Limb (tissue), 2 donors: ENCODE measurements around the gene PDE4D.
"Not testable (repeated sequence)": the region's sequence is repeated elsewhere in the genome, so short reads cannot be mapped to it uniquely, and the experiment has no call there.

Source experiments
- DNase-seq, 2 donors: peaks; one replicate each; pipeline ENCODE4 v3.0.0-alpha.2; 2016; ENCODE audit errors: extremely low spot score in 2 of 2

PDE4D gene

GRCh38 chr5:59584858-59585846 lies 308.4 kb downstream of the PDE4D start:
- DNase-seq, result no peak

- no peak for DNase-seq
Measured at GRCh38 chr5:59583810-59584562, 309.5 kb downstream of the PDE4D start.

- no peak for DNase-seq
Measured at GRCh38 chr5:59583151-59583809, 310.2 kb downstream of the PDE4D start.

GRCh38 chr5:59582746-59583145 lies 310.8 kb downstream of the PDE4D start:
- no peak for DNase-seq

GRCh38 chr5:59579824-59580167 lies 313.7 kb downstream of the PDE4D start:
- no peak for DNase-seq

- DNase-seq, result no peak
Measured at GRCh38 chr5:59579101-59579823, 314.3 kb downstream of the PDE4D start.

GRCh38 chr5:59577485-59577884 lies 316.0 kb downstream of the PDE4D start:
- no peak for DNase-seq

- no peak for DNase-seq
Measured at GRCh38 chr5:59575648-59576445, 317.7 kb downstream of the PDE4D start.

GRCh38 chr5:59573509-59573908 lies 320.0 kb downstream of the PDE4D start:
- not testable (repeated sequence) for DNase-seq

GRCh38 chr5:59571067-59571466 lies 322.5 kb downstream of the PDE4D start:
- DNase-seq, result no peak

- no peak for DNase-seq
Measured at GRCh38 chr5:59569608-59570334, 323.8 kb downstream of the PDE4D start.

- DNase-seq, result no peak
Measured at GRCh38 chr5:59569158-59569557, 324.4 kb downstream of the PDE4D start.

GRCh38 chr5:59568161-59568560 lies 325.4 kb downstream of the PDE4D start:
- DNase-seq, result no peak

GRCh38 chr5:59565551-59565950 lies 328.0 kb downstream of the PDE4D start:
- no peak for DNase-seq

GRCh38 chr5:59564895-59565294 lies 328.6 kb downstream of the PDE4D start:
- DNase-seq, result no peak

GRCh38 chr5:59562756-59563389 lies 330.7 kb downstream of the PDE4D start:
- DNase-seq, result no peak

- DNase-seq, result no peak
Measured at GRCh38 chr5:59560553-59560952, 333.0 kb downstream of the PDE4D start.

GRCh38 chr5:59559847-59560246 lies 333.7 kb downstream of the PDE4D start:
- no peak for DNase-seq

- DNase-seq, result no peak
Measured at GRCh38 chr5:59559323-59559722, 334.2 kb downstream of the PDE4D start.
